WERI-Rb-1 (cell line): ENCODE results near the gene B3GALT4.
A peak's percentile ranks its signal among the peaks of the same experiment; 100 is the strongest.

Source experiments
- DNase-seq: peaks from one replicate; pipeline ENCODE4 v3.0.0-alpha.2; 2020
- H3K27ac ChIP-seq: fragments of 250-450 bp; sonication (Bioruptor Pico); 2 replicates; pipeline ENCODE4 v1.5.1; 2020; ENCODE audit warnings: mild to moderate bottlenecking, moderate library complexity
- H3K27me3 ChIP-seq: fragments of 250-450 bp; sonication (Bioruptor Pico); 2 replicates; pipeline ENCODE4 v1.5.1; 2021; ENCODE audit warnings: mild to moderate bottlenecking, low read depth, moderate library complexity; ENCODE audit not compliant: insufficient read depth, severe bottlenecking
- H3K36me3 ChIP-seq: fragments of 250-450 bp; sonication (Bioruptor Pico); 2 replicates; pipeline ENCODE4 v1.5.1; 2020; ENCODE audit warnings: mild to moderate bottlenecking, moderate library complexity
- H3K4me3 ChIP-seq: 2 replicates; pipeline ENCODE4 v1.5.1; 2011; ENCODE audit warnings: low read depth, mild to moderate bottlenecking, control low read depth, low read length
- H3K9me3 ChIP-seq: fragments of 250-450 bp; sonication (Bioruptor Pico); 2 replicates; pipeline ENCODE4 v1.5.1; 2021; ENCODE audit warnings: mild to moderate bottlenecking, moderate library complexity; ENCODE audit not compliant: severe bottlenecking
- CTCF ChIP-seq: IDR thresholded peaks from 2 replicates; pipeline ENCODE4 v1.5.1; 2011; ENCODE audit warnings: low read depth, mild to moderate bottlenecking, control low read depth, inconsistent platforms, low read length

The B3GALT4 gene

DNA sequence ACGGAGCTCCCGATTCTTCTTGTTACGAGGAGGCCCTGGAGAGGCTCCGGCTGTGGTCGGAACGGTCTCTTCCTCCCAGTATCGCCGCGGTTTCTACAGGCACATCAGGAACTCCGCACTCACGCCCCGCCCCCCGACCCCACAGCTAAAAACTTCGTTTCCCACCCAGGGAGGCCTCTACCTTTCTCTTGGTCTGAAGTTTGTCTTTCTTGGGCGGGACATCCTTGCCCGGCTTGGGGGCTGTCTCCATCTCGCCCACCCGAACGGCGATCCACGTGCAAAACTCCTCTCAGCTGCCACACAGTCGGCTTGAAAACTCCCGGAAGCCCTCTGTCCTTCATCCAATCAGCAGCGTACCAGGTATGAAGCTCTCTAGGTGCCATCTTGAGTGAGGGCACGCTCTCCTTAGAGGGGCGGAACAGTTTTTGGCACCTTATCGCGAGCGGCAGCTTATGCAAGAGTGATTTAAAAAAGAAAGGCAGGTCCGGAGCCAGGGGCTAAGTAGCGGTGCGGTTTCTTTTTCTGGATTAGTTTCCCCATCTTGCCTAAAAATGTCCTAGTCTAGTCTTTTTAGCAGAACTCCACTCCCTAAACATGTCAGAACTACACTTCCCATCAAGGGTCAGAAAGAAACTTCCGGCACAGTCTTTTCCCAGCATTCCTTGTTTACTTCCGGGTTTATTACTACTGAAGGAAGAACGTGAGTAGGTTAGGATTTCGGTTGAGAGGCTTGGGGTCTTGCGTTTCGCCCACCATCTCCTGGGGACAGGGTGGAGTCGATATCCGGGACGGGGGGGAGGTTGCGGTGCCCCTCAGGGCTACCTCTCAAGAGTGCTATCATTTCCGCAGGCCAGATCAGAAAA is 12.2 kb downstream of the B3GALT4 start, which contains the start of the genes PFDN6 and WDR46:
PFDN6 (plus strand) TSS at position 681 of the 863 bp plus-strand sequence. CDS start 256 bp downstream, outside the sequence.
WDR46 (minus strand) TSS at position 319 of the 863 bp plus-strand sequence; CDS start at position 250, 69 bp downstream.
- H3K27me3 ChIP-seq = no peaks in the 10 kb centered on the region
- TF ChIP-seq CTCF = no peak
- H3K9me3 ChIP-seq = no peaks in the 10 kb centered on the region
- H3K4me3 ChIP-seq = peak within 1 kb of the TSS; percentile 59
- H3K36me3 ChIP-seq = peaks cover 74% of the 10 kb centered on the region
- peak within 1 kb of the TSS; percentile 62 for H3K27ac ChIP-seq
- DNase-seq = peak; percentile 88

DNA sequence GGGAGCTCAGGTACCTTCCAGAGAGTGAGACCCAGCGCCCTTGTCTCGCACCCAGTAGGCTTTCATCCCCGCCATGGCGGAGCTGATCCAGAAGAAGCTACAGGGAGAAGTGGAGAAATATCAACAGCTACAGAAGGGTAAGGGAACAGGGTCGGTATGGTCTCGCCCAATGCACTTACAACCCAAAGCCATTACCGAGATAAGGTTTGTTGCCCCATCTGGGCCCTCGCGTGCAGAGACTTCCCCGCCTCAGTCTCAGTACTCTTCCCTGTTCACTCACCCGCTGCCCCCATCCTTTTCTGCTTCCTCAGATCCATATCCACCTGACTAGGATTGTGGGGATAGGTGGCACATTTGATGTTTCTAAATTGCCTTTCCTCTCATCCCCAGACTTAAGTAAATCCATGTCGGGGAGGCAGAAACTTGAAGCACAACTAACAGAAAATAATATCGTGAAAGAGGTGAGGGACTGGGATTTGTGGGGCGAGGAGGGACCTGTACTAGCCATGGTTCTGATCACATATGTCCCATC is 12.9 kb downstream of the B3GALT4 start:
- H3K27ac ChIP-seq = peak overlapping the region; percentile 62
- no peak for DNase-seq
- H3K27me3 ChIP-seq = no peaks in the 10 kb centered on the region
- peak overlapping the region; percentile 59 for H3K4me3 ChIP-seq
- no peaks in the 10 kb centered on the region for H3K9me3 ChIP-seq
- peaks cover 74% of the 10 kb centered on the region for H3K36me3 ChIP-seq
- no peak for TF ChIP-seq CTCF

DNA sequence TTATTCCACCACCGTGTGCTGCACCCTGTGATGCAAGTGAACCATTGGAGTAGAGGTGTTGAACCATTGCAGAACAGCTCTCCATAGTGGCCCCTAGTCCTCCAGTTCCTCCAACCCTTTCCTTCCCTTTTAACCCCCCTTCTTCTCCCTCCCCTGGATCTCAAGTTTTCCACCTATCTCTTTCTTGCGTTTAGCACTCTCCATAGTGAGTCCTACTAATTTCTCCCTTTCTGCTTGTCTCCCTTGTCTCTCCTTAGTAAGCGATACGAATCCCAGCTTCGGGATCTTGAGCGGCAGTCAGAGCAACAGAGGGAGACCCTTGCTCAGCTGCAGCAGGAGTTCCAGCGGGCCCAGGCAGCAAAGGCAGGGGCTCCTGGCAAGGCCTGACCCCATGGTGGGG is 13.5 kb downstream of the B3GALT4 start:
- Histone ChIP-seq H3K9me3 (no peaks in the 10 kb centered on the region), H3K27me3 (no peaks in the 10 kb centered on the region), H3K27ac (no peak overlapping the region), H3K36me3 (peaks cover 74% of the 10 kb centered on the region), H3K4me3 (no peak overlapping the region)
- no peak for DNase-seq
- no peak for TF ChIP-seq CTCF

GRCh38 chr6:33292996-33293682 is 16.2 kb downstream of the B3GALT4 start:
- Histone ChIP-seq H3K27me3 (no peaks in the 10 kb centered on the region), H3K27ac (no peak overlapping the region), H3K9me3 (no peaks in the 10 kb centered on the region), H3K36me3 (peaks cover 63% of the 10 kb centered on the region), H3K4me3 (no peak overlapping the region)
- no peak for DNase-seq
- TF ChIP-seq CTCF = no peak

- Histone ChIP-seq H3K27ac (no peak overlapping the region), H3K4me3 (no peak overlapping the region), H3K36me3 (peaks cover 63% of the 10 kb centered on the region), H3K27me3 (no peaks in the 10 kb centered on the region), H3K9me3 (no peaks in the 10 kb centered on the region)
- DNase-seq = no peak
- TF ChIP-seq CTCF = no peak
Measured at GRCh38 chr6:33294086-33294823, 17.3 kb downstream of the B3GALT4 start.
